HepG2 (cell line): ENCODE measurements around the gene DCT.

Source experiments
- SMAD1 ChIP-seq: sonication (generic); formaldehyde crosslinking; IDR thresholded peaks from 2 replicates; pipeline ENCODE4 v1.4.0; 2020; ENCODE audit warnings: missing genetic modification reagents, low read depth, mild to moderate bottlenecking, borderline replicate concordance
- TAF1 ChIP-seq: sonication (generic); formaldehyde crosslinking; IDR thresholded peaks from 2 replicates; pipeline ENCODE4 v1.4.0; 2020; ENCODE audit warnings: missing genetic modification reagents
- ZBTB3 ChIP-seq: sonication (generic); formaldehyde crosslinking; IDR thresholded peaks from 2 replicates; pipeline ENCODE4 v1.4.0; 2020; ENCODE audit warnings: low read depth, mild to moderate bottlenecking, moderate library complexity, missing genetic modification reagents, borderline replicate concordance
- ZBTB7B ChIP-seq: sonication (generic); formaldehyde crosslinking; IDR thresholded peaks from 2 replicates; pipeline ENCODE4 v1.4.0; 2020; ENCODE audit warnings: missing genetic modification reagents
- ZNF766 ChIP-seq: sonication (generic); formaldehyde crosslinking; IDR thresholded peaks from 2 replicates; pipeline ENCODE4 v1.5.0; 2020; ENCODE audit warnings: missing genetic modification reagents, borderline replicate concordance
- ZNF841 ChIP-seq: sonication (generic); formaldehyde crosslinking; IDR thresholded peaks from 2 replicates; pipeline ENCODE4 v1.8.1; 2023; ENCODE audit warnings: missing genetic modification reagents, borderline replicate concordance

- TF ChIP-seq ZBTB7B (CRISPR knock-in tag) (no peak), SMAD1 (CRISPR knock-in tag) (no peak), ZBTB3 (CRISPR knock-in tag) (no peak), TAF1 (CRISPR knock-in tag) (no peak), ZNF766 (CRISPR knock-in tag) (no peak), ZNF841 (CRISPR knock-in tag) (no peak)
Measured at GRCh38 chr13:94454334-94454733, 25.1 kb downstream of the DCT start.
